WTC11 (cell line): ENCODE results near the gene RASA2. TPM values are rescaled to one million over a fixed set of nuclear protein-coding genes. Genes with fewer than 3 reads are reported as not detected.

Source experiments
- ATAC-seq: fragments of 200-7000 bp; cut with Tn5 transposase; 2 replicates; pipeline ENCODE4 v1.10.0; 2021; ENCODE audit warnings: mild to moderate bottlenecking, moderate library complexity
- CTCF ChIA-PET: fragments of 300-600 bp; sonication (Branson Sonifier 250); formaldehyde crosslinking; loops from one replicate; lab custom pipeline; 2021; ENCODE audit warnings: antibody characterized with exemption; lab: Charles Lee
- POLR2A ChIA-PET: fragments of 350-600 bp; sonication (Branson Sonifier 250); formaldehyde crosslinking; loops from one replicate; lab custom pipeline; 2021; ENCODE audit warnings: antibody characterized with exemption; lab: Charles Lee
- DNase-seq: peaks from one replicate; pipeline ENCODE4 v3.0.0; 2021; ENCODE audit warnings: low spot score
- H3K27ac Mint-ChIP-seq: 2 replicates; pipeline ENCODE4 v1.8.0; 2021; ENCODE audit warnings: mixed read lengths
- H3K27me3 Mint-ChIP-seq: 2 replicates; pipeline ENCODE4 v1.8.0; 2021; ENCODE audit warnings: low read depth, mild to moderate bottlenecking, moderate library complexity, mixed read lengths
- H3K36me3 Mint-ChIP-seq: 2 replicates; pipeline ENCODE4 v1.8.0; 2021; ENCODE audit warnings: mixed read lengths
- H3K4me1 Mint-ChIP-seq: 2 replicates; pipeline ENCODE4 v1.8.0; 2022; ENCODE audit warnings: mixed read lengths
- H3K4me3 Mint-ChIP-seq: 2 replicates; pipeline ENCODE4 v1.8.0; 2021; ENCODE audit warnings: mild to moderate bottlenecking, moderate library complexity, mixed read lengths
- H3K9me3 Mint-ChIP-seq: 2 replicates; pipeline ENCODE4 v1.8.0; 2021; ENCODE audit warnings: mixed read lengths
- ATF1 ChIP-seq: sonication (generic); formaldehyde crosslinking; IDR thresholded peaks from 2 replicates; pipeline ENCODE4 v1.8.1; 2023; ENCODE audit warnings: mild to moderate bottlenecking, moderate library complexity, missing genetic modification reagents
- ATF2 ChIP-seq: sonication (generic); formaldehyde crosslinking; IDR thresholded peaks from 2 replicates; pipeline ENCODE4 v1.8.1; 2022; ENCODE audit warnings: low read depth, missing genetic modification reagents, borderline replicate concordance
- ATF3 ChIP-seq: sonication (generic); formaldehyde crosslinking; conservative IDR thresholded peaks from 2 replicates; pipeline ENCODE4 v1.8.1; 2022; ENCODE audit warnings: mild to moderate bottlenecking, missing genetic modification reagents
- EMX1 ChIP-seq: fragments of 250-450 bp; sonication (Bioruptor Pico); IDR thresholded peaks from 2 replicates; pipeline ENCODE4 v1.8.0; 2021; ENCODE audit warnings: mild to moderate bottlenecking
- FOXJ3 ChIP-seq: sonication (generic); formaldehyde crosslinking; IDR thresholded peaks from 2 replicates; pipeline ENCODE4 v1.9.0; 2021; ENCODE audit warnings: missing genetic modification reagents, mild to moderate bottlenecking, borderline replicate concordance
- FOXK1 ChIP-seq: sonication (generic); formaldehyde crosslinking; IDR thresholded peaks from 2 replicates; pipeline ENCODE4 v1.8.0; 2022; ENCODE audit warnings: mild to moderate bottlenecking, moderate library complexity, missing genetic modification reagents
- GRHL2 ChIP-seq: fragments of 250-450 bp; sonication (Bioruptor Pico); IDR thresholded peaks from 2 replicates; pipeline ENCODE4 v1.8.0; 2022; ENCODE audit warnings: mild to moderate bottlenecking, moderate library complexity; ENCODE audit not compliant: insufficient replicate concordance, severe bottlenecking
- GTF2I ChIP-seq: fragments of 250-450 bp; sonication (Bioruptor Pico); conservative IDR thresholded peaks from 2 replicates; pipeline ENCODE4 v1.4.0; 2021; ENCODE audit warnings: mild to moderate bottlenecking
- JUN ChIP-seq: sonication (generic); formaldehyde crosslinking; IDR thresholded peaks from 2 replicates; pipeline ENCODE4 v1.8.0; 2023; ENCODE audit warnings: mild to moderate bottlenecking, missing genetic modification reagents
- MXD4 ChIP-seq: fragments of 250-450 bp; sonication (Bioruptor Pico); IDR thresholded peaks from 2 replicates; pipeline ENCODE4 v1.8.0; 2021; ENCODE audit warnings: mild to moderate bottlenecking, moderate library complexity, borderline replicate concordance
- NFYB ChIP-seq: sonication (generic); formaldehyde crosslinking; conservative IDR thresholded peaks from 2 replicates; pipeline ENCODE4 v1.8.0; 2022; ENCODE audit warnings: low read depth, missing genetic modification reagents
- NR2C2 ChIP-seq: sonication (generic); formaldehyde crosslinking; IDR thresholded peaks from 2 replicates; pipeline ENCODE4 v1.8.0; 2022; ENCODE audit warnings: mild to moderate bottlenecking, missing genetic modification reagents
- OVOL2 ChIP-seq: fragments of 250-450 bp; sonication (Bioruptor Pico); IDR thresholded peaks from 2 replicates; pipeline ENCODE4 v1.9.0; 2021; ENCODE audit warnings: mild to moderate bottlenecking, borderline replicate concordance
- RELA ChIP-seq: sonication (generic); formaldehyde crosslinking; IDR thresholded peaks from 2 replicates; pipeline ENCODE4 v1.8.1; 2022; ENCODE audit warnings: missing genetic modification reagents, mild to moderate bottlenecking, borderline replicate concordance
- USF1 ChIP-seq: sonication (generic); formaldehyde crosslinking; IDR thresholded peaks from 2 replicates; pipeline ENCODE4 v1.8.0; 2022; ENCODE audit warnings: mild to moderate bottlenecking, missing genetic modification reagents
- USF2 ChIP-seq: sonication (generic); formaldehyde crosslinking; IDR thresholded peaks from 2 replicates; pipeline ENCODE4 v1.8.1; 2023; ENCODE audit warnings: mild to moderate bottlenecking, missing genetic modification reagents, moderate library complexity
- ZNF121 ChIP-seq: sonication (generic); formaldehyde crosslinking; IDR thresholded peaks from 2 replicates; pipeline ENCODE4 v1.8.0; 2023; ENCODE audit warnings: missing genetic modification reagents
- ZNF219 ChIP-seq: sonication (generic); formaldehyde crosslinking; IDR thresholded peaks from 2 replicates; pipeline ENCODE4 v1.8.0; 2023; ENCODE audit warnings: missing genetic modification reagents, mild to moderate bottlenecking, borderline replicate concordance
- ZNF232 ChIP-seq: sonication (generic); formaldehyde crosslinking; IDR thresholded peaks from 2 replicates; pipeline ENCODE4 v1.8.0; 2022; ENCODE audit warnings: mild to moderate bottlenecking, missing genetic modification reagents
- ZNF532 ChIP-seq: fragments of 250-450 bp; sonication (Bioruptor Pico); IDR thresholded peaks from 2 replicates; pipeline ENCODE4 v1.9.0; 2021; ENCODE audit warnings: mild to moderate bottlenecking, borderline replicate concordance
- total RNA-seq: library from RNA; stranded (reverse); gene quantifications from 3 replicates; pipeline ENCODE4 v1.2.3, GENCODE V29; 2021

RASA2 gene
- total RNA-seq, 1 experiment from 2014 or later = 13.9 TPM

- ChIA-PET POLR2A (no interaction called here), CTCF (interaction anchor here (1.0 kb wide), 1 partner anchor 76 kb away, joined by 4 read pairs; no protein-coding TSS in a partner anchor)
- H3K36me3 Mint-ChIP-seq = no peaks in the 10 kb centered on the region
- DNase-seq (no peak), ATAC-seq (no peak)
- no peak overlapping the region for H3K27ac Mint-ChIP-seq
- no peaks in the 10 kb centered on the region for H3K9me3 Mint-ChIP-seq
- peaks cover 30% of the 10 kb centered on the region for H3K4me1 Mint-ChIP-seq
- peaks cover 8% of the 10 kb centered on the region; the same call in 1 of the 2 replicates for H3K27me3 Mint-ChIP-seq
- TF ChIP-seq JUN (CRISPR knock-in tag) (no peak), RELA (CRISPR knock-in tag) (no peak), ATF2 (CRISPR knock-in tag) (no peak), ZNF232 (CRISPR knock-in tag) (no peak), USF1 (CRISPR knock-in tag) (no peak), GRHL2 (CRISPR knock-in tag) (no peak), NFYB (no peak), FOXK1 (CRISPR knock-in tag) (no peak), ZNF121 (CRISPR knock-in tag) (no peak), ZNF219 (no peak), ATF3 (CRISPR knock-in tag) (no peak), OVOL2 (CRISPR knock-in tag) (no peak), FOXJ3 (CRISPR knock-in tag) (no peak), ATF1 (no peak), MXD4 (CRISPR knock-in tag) (no peak), ZNF532 (CRISPR knock-in tag) (no peak), USF2 (CRISPR knock-in tag) (no peak), GTF2I (CRISPR knock-in tag) (no peak), NR2C2 (CRISPR knock-in tag) (no peak), EMX1 (no peak)
- TF ChIP-seq, all 79 proteins: peak for 0
- H3K4me3 Mint-ChIP-seq = no peak overlapping the region
These were observed 2.0 kb upstream of the RASA2 start for GRCh38 chr3:141484701-141485287.
